ENCODE results near the gene MS4A18.

The MS4A18 gene

DNA sequence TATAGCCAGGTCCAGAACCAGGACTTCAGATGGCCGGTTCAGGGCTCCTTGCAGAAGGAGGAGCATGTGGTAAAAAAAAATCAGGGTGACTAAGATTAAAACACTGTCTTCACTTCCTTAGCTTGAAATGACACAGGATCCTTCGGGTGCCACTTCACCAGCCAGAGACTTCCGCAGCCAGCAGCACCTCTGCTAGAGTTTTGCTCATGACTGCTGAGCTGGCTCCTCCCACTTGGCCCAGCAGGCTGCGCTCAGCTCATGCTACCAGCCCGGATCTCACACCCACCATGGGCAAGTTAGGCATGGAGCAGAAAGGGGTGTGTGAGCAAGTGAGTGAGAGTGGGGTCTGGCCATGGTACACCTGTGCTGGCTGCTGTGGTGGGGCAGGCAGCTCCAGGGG lies 6.6 kb upstream of the MS4A18 start:
- no peak for TF ChIP-seq SUZ12 (IDR thresholded peaks at IDR 0.05; ENCODE audit: extremely low read depth, insufficient read depth, insufficient read length)
- no peak for TF ChIP-seq ZNF274 (IDR thresholded peaks at IDR 0.05; ENCODE audit: low read depth, low read length)
- no peak for TF ChIP-seq YY1 (IDR thresholded peaks at IDR 0.05; ENCODE audit: insufficient read depth, insufficient read length)
- no peaks in the 10 kb centered on the region for H3K4me1 ChIP-seq (ENCODE audit: insufficient read depth, insufficient read length)
- no peaks in the 10 kb centered on the region for H3K27me3 ChIP-seq (ENCODE audit: insufficient read depth, insufficient read length)
- H3K4me3 ChIP-seq (ENCODE audit: insufficient read length, low read depth) = no peak overlapping the region
- H3K9me3 ChIP-seq (ENCODE audit: insufficient read depth, low read length) = peaks cover 21% of the 10 kb centered on the region
- H3K9ac ChIP-seq (ENCODE audit: insufficient read length, low read depth) = no peak overlapping the region
- DNase-seq (ENCODE audit: low read depth, low spot score) = no peak
- no peaks in the 10 kb centered on the region for H3K36me3 ChIP-seq (ENCODE audit: insufficient read depth, insufficient read length, low read length)

DNA sequence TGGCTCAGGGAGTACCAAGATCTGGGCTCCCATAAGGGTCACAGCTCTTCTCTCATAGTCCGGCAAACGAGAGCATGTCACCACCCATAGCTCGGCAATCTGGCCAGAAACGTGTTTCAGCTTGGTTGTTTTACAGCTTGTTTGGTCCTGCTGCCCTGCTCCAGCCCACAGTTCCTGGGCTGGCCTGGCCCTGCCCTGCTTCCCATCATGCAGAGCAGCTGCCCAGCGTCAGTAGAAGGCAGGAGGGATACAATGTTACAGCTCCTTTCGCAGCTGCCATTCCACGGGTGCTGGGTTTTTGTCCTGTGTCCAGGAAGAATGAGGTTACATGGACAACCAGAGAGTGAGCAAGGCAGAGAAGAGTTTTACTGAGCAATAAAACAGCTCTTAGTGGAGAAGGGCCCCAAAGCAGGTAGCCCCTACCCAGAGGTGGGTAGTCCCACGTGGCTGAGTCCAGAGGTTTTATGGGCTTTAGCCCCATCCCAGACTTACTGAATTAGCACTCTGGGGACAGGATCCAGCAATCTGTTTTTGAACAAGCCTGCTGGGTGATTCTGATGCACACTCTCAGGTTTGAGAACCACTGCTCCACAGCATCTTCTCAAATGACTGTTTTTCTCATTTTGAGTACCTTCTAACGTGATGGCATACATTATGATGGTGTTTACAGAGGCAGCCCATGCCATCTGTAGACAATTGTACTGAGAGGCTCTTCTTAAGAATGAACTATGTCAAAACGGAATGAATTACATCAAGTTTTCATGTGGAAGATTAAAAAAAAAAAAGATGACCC lies 5.8 kb upstream of the MS4A18 start:
- Histone ChIP-seq H3K27me3 (ENCODE audit: insufficient read depth, insufficient read length) (no peaks in the 10 kb centered on the region), H3K9ac (ENCODE audit: insufficient read length, low read depth) (no peak overlapping the region), H3K36me3 (ENCODE audit: insufficient read depth, insufficient read length, low read length) (no peaks in the 10 kb centered on the region), H3K4me1 (ENCODE audit: insufficient read depth, insufficient read length) (no peaks in the 10 kb centered on the region), H3K4me3 (ENCODE audit: insufficient read length, low read depth) (no peak overlapping the region), H3K9me3 (ENCODE audit: insufficient read depth, low read length) (peaks cover 21% of the 10 kb centered on the region)
- no peak for DNase-seq (ENCODE audit: low read depth, low spot score)
- no peak for TF ChIP-seq ZNF274 (IDR thresholded peaks at IDR 0.05; ENCODE audit: low read depth, low read length)
- no peak for TF ChIP-seq YY1 (IDR thresholded peaks at IDR 0.05; ENCODE audit: insufficient read depth, insufficient read length)
- no peak for TF ChIP-seq SUZ12 (IDR thresholded peaks at IDR 0.05; ENCODE audit: extremely low read depth, insufficient read depth, insufficient read length)

DNA sequence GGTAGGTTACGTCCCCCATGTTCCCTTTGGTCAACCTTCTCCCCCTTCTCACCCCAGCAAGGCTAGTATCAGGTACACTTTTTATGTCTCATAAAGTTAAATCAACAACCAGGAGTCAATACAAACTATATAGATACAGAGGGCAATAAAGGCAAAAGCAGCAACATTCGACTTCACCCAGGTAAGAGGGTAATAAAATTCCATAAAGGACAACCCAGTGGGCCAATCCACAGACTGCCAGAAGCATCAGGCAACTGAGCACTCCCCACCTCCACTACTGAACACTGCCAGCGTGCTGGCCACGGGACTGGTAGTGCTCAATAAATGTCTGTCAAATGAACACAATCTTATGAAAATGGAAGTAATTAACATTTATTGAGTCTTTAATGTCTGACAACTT lies 5.1 kb upstream of the MS4A18 start:
- no peak overlapping the region for H3K9ac ChIP-seq (ENCODE audit: insufficient read length, low read depth)
- no peaks in the 10 kb centered on the region for H3K36me3 ChIP-seq (ENCODE audit: insufficient read depth, insufficient read length, low read length)
- H3K4me1 ChIP-seq (ENCODE audit: insufficient read depth, insufficient read length) = no peaks in the 10 kb centered on the region
- peaks cover 21% of the 10 kb centered on the region for H3K9me3 ChIP-seq (ENCODE audit: insufficient read depth, low read length)
- no peak for DNase-seq (ENCODE audit: low read depth, low spot score)
- TF ChIP-seq YY1 (IDR thresholded peaks at IDR 0.05; ENCODE audit: insufficient read depth, insufficient read length) (no peak), SUZ12 (IDR thresholded peaks at IDR 0.05; ENCODE audit: extremely low read depth, insufficient read depth, insufficient read length) (no peak), ZNF274 (IDR thresholded peaks at IDR 0.05; ENCODE audit: low read depth, low read length) (no peak)
- H3K4me3 ChIP-seq (ENCODE audit: insufficient read length, low read depth) = no peak overlapping the region
- no peaks in the 10 kb centered on the region for H3K27me3 ChIP-seq (ENCODE audit: insufficient read depth, insufficient read length)

GRCh38 chr11:60720460-60720859 lies 4.1 kb upstream of the MS4A18 start:
- H3K4me1 ChIP-seq (ENCODE audit: insufficient read depth, insufficient read length) = no peaks in the 10 kb centered on the region
- no peak for DNase-seq (ENCODE audit: low read depth, low spot score)
- peaks cover 21% of the 10 kb centered on the region for H3K9me3 ChIP-seq (ENCODE audit: insufficient read depth, low read length)
- no peak for TF ChIP-seq ZNF274 (IDR thresholded peaks at IDR 0.05; ENCODE audit: low read depth, low read length)
- no peak for TF ChIP-seq SUZ12 (IDR thresholded peaks at IDR 0.05; ENCODE audit: extremely low read depth, insufficient read depth, insufficient read length)
- no peak for TF ChIP-seq YY1 (IDR thresholded peaks at IDR 0.05; ENCODE audit: insufficient read depth, insufficient read length)
- no peaks in the 10 kb centered on the region for H3K36me3 ChIP-seq (ENCODE audit: insufficient read depth, insufficient read length, low read length)
- H3K27me3 ChIP-seq (ENCODE audit: insufficient read depth, insufficient read length) = no peaks in the 10 kb centered on the region
- no peak overlapping the region for H3K9ac ChIP-seq (ENCODE audit: insufficient read length, low read depth)
- H3K4me3 ChIP-seq (ENCODE audit: insufficient read length, low read depth) = no peak overlapping the region

DNA sequence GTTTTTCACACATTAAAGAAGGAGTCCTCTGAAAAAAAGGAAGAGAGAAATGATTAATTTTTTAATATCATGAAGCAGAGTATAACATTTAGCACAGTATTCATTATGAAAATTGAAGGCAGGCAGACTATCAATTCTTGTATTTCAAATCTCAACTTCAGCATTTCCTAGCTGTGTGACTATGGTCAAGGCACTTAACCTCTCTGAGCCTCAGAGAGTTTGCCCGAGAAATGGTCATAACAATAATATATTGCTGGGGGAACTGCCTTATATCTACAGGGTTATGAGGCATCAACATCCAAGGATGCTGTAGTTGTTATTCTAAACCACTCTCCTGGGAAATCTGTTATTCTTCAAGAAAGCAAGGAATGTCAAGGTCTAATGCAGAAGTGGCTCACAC lies 1.1 kb downstream of the MS4A18 start:
- TF ChIP-seq ZNF274 (IDR thresholded peaks at IDR 0.05; ENCODE audit: low read depth, low read length) = no peak
- no peak for TF ChIP-seq SUZ12 (IDR thresholded peaks at IDR 0.05; ENCODE audit: extremely low read depth, insufficient read depth, insufficient read length)
- TF ChIP-seq YY1 (IDR thresholded peaks at IDR 0.05; ENCODE audit: insufficient read depth, insufficient read length) = no peak
- DNase-seq (ENCODE audit: low read depth, low spot score) = no peak
- Histone ChIP-seq H3K9ac (ENCODE audit: insufficient read length, low read depth) (no peak overlapping the region), H3K27me3 (ENCODE audit: insufficient read depth, insufficient read length) (no peaks in the 10 kb centered on the region), H3K36me3 (ENCODE audit: insufficient read depth, insufficient read length, low read length) (no peaks in the 10 kb centered on the region), H3K4me3 (ENCODE audit: insufficient read length, low read depth) (no peak overlapping the region), H3K9me3 (ENCODE audit: insufficient read depth, low read length) (no peaks in the 10 kb centered on the region), H3K4me1 (ENCODE audit: insufficient read depth, insufficient read length) (no peaks in the 10 kb centered on the region)

DNA sequence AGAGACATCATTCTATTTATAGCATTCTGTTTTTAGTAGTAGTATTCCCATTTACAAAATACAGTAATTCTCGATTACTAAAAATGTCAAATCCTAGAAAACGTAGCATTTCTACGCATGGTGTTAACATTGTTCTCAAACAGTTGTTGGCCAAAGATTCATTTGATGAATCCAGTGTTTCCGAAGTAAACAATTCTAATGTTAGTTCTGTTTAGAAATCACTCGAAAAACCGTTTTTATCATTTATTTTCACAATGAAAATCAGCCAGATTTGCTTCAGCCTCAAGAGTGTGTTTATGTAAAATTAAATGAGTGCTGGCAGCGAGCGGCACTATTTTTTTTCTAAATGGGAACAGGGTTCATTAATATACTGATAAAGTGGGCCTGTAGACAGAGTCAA lies 7.1 kb downstream of the MS4A18 start:
- DNase-seq (ENCODE audit: low read depth, low spot score) = no peak
- Histone ChIP-seq H3K9ac (ENCODE audit: insufficient read length, low read depth) (no peak overlapping the region), H3K9me3 (ENCODE audit: insufficient read depth, low read length) (no peaks in the 10 kb centered on the region), H3K4me3 (ENCODE audit: insufficient read length, low read depth) (no peak overlapping the region), H3K36me3 (ENCODE audit: insufficient read depth, insufficient read length, low read length) (no peaks in the 10 kb centered on the region), H3K27me3 (ENCODE audit: insufficient read depth, insufficient read length) (no peaks in the 10 kb centered on the region), H3K4me1 (ENCODE audit: insufficient read depth, insufficient read length) (no peaks in the 10 kb centered on the region)
- TF ChIP-seq SUZ12 (IDR thresholded peaks at IDR 0.05; ENCODE audit: extremely low read depth, insufficient read depth, insufficient read length) (no peak), ZNF274 (IDR thresholded peaks at IDR 0.05; ENCODE audit: low read depth, low read length) (no peak), YY1 (IDR thresholded peaks at IDR 0.05; ENCODE audit: insufficient read depth, insufficient read length) (no peak)

- Histone ChIP-seq H3K9ac (ENCODE audit: insufficient read length, low read depth) (no peak overlapping the region), H3K36me3 (ENCODE audit: insufficient read depth, insufficient read length, low read length) (no peaks in the 10 kb centered on the region), H3K4me3 (ENCODE audit: insufficient read length, low read depth) (no peak overlapping the region), H3K27me3 (ENCODE audit: insufficient read depth, insufficient read length) (no peaks in the 10 kb centered on the region), H3K4me1 (ENCODE audit: insufficient read depth, insufficient read length) (no peaks in the 10 kb centered on the region), H3K9me3 (ENCODE audit: insufficient read depth, low read length) (no peaks in the 10 kb centered on the region)
- TF ChIP-seq SUZ12 (IDR thresholded peaks at IDR 0.05; ENCODE audit: extremely low read depth, insufficient read depth, insufficient read length) (no peak), ZNF274 (IDR thresholded peaks at IDR 0.05; ENCODE audit: low read depth, low read length) (no peak), YY1 (IDR thresholded peaks at IDR 0.05; ENCODE audit: insufficient read depth, insufficient read length) (no peak)
- no peak for DNase-seq (ENCODE audit: low read depth, low spot score)
These were observed 9.8 kb downstream of the MS4A18 start for GRCh38 chr11:60734279-60734678.

All from NT2/D1 (cell line).